LoVo (cell line): ENCODE results near the gene PPM1B.
"Not testable (repeated sequence)": the region's sequence is repeated elsewhere in the genome, so short reads cannot be mapped to it uniquely, and the experiment has no call there.

ENCODE experiments used
- DNase-seq: peaks from one replicate; pipeline ENCODE4 v3.0.0-alpha.2; 2016; ENCODE audit warnings: low spot score

PPM1B gene

GRCh38 chr2:44201648-44202165 lies 33.0 kb downstream of the PPM1B start:
- DNase-seq = no peak

DNA sequence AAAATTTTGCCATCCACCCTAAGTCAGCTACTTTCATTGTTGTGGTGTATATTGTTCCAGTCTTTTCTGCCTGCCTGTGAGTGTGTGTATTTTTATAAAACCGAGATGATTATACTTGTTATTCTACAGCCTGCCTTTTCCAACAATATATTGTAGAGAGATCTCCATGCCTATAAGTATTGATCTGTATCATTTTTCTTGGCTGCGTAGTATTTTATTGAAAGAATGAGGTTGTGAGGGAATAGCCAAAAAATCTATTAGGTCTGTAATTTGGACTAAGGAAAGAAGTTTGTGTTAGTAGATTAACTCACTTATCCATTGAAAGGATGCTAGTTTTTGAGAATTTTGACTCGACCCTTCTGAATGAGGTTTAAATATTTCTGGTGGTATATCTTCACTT lies 34.9 kb downstream of the PPM1B start:
- no peak for DNase-seq

GRCh38 chr2:44205169-44205568 lies 36.5 kb downstream of the PPM1B start:
- no peak for DNase-seq

DNA sequence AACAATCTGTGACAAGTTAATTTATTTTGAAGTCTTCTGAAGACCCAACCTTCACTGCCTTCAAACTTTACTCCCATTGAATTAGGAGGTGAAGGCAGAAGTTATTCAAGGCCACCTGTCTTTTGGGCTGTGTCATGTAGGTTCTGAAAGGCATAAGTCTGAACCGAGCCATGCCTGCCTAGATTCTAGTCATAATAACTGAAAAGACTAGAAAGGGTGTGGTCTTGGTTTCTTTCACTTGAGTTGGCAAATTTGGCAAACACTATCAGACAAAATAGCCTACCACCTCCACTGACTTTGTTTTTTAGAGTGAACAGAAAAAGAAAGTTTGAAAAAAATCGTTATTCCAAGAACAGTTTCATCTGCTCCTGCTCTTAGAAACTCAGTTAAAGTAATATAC lies 38.4 kb downstream of the PPM1B start:
- DNase-seq = no peak

- DNase-seq = not testable (repeated sequence)
Measured at GRCh38 chr2:44207648-44208047, 39.0 kb downstream of the PPM1B start.

GRCh38 chr2:44210362-44210761 lies 41.7 kb downstream of the PPM1B start:
- DNase-seq = no peak

- no peak for DNase-seq
Measured at GRCh38 chr2:44211183-44211582, 42.5 kb downstream of the PPM1B start.

- DNase-seq = no peak
Measured at GRCh38 chr2:44212302-44212701, 43.6 kb downstream of the PPM1B start.

GRCh38 chr2:44215827-44216226 lies 47.2 kb downstream of the PPM1B start:
- no peak for DNase-seq

DNA sequence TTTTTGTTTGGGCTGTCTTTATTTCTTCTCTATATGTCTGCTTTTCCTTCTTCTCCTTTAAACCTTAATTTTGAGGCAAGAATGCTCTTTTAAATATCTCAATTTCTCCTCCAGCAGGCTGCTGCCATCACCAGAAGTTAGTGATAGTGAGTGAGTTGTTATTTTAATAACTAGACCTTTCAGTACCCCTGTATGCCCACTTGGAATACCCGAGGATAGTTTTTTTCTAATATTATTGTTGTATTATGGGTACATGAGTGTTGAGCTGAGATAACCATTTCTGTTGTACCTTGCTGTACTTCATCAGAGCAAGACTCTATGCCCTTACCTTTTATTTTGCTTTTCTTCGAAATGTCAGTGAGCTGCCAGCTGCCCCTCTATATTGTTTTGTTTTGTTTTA lies 50.1 kb downstream of the PPM1B start:
- DNase-seq = no peak

GRCh38 chr2:44226753-44227152 lies 58.1 kb downstream of the PPM1B start:
- no peak for DNase-seq

- no peak for DNase-seq
Measured at GRCh38 chr2:44230378-44230777, 61.7 kb downstream of the PPM1B start.

GRCh38 chr2:44233450-44234128 lies 64.9 kb downstream of the PPM1B start:
- peak; percentile 45 for DNase-seq

DNA sequence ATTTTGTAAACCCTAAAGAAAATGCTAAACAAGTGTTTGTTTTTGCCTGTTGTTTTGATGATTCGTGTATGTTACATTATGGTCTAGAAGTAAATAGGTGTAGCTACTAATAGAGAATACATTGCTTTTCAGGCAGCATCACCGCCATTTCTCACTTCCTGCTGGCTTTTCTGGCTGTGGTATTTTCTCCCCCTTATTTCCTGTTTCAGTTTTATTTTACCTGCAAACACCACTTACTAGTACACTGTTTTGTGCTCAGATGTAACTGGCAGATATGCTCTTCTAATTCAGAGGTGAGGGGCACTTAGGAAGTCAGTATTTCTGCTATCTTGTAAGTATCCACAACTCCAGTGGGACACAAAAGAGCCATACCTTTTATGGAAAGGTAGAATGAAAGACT lies 68.5 kb downstream of the PPM1B start:
- no peak for DNase-seq

- DNase-seq = no peak
Measured at GRCh38 chr2:44242904-44243303, 74.2 kb downstream of the PPM1B start.

GRCh38 chr2:44244135-44244871 lies 75.6 kb downstream of the PPM1B start:
- peak; percentile 79 for DNase-seq

DNA sequence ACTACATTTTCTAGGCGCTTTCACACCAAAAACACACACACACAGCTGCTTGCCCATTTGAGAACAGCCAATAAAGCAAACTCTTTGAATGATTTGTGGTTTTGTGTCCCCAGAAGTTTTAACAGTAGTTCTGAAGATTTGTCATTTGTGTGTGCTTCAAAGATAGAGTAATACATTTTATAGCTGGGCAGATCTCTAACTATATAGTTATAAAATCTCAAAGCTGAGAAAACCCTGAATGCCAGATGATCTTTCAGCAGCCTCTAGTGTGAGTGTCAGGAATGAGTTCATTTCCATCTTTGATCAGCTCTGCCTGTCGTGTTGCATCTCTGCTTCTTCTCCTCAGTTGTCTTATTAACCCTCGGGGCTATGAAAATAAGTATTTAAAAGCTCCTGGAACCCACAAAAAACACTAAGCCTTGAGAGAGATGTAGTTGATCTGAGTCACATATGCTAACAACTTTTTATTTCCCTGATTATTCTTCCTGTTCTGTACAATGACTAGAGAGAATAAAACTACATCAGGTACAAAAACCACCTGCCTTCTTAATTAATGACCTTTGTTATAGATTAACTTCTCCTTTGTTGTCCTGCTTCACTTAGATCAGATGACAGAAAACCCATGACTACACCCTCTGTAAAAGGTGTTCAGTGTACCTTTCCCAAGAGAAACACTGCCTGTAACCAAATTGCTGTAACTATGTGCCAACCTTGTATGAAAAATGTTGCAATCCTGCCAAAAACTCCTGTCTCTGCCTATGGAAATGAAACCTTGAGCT lies 76.6 kb downstream of the PPM1B start:
- DNase-seq = peak; percentile 56

GRCh38 chr2:44246436-44246835 lies 77.8 kb downstream of the PPM1B start:
- no peak for DNase-seq

DNA sequence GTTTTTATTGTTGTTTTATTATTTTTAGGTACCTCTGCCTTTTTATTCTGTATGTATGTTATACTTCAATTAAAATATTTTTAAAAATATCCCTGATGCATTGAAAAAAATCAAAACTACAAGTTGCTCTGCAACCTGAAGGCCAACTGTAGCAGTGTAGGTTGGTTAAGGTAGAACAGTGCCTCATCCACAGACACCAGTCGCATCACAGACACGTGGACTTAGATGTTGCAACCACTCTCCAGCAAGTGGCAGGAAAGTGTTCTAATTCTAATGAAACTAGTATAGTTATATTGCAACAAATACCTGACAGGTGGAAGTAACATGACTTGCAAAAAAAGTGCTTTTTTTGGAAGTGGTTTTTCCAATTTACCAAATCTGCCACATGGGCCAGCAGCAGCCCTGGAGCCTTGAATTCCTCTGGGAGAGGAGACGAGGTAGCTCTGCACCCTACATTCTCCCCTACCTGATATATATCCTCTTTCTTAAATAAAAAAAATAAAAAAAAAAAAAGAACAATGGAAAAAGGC lies 78.2 kb downstream of the PPM1B start:
- no peak for DNase-seq

GRCh38 chr2:44247924-44248323 lies 79.2 kb downstream of the PPM1B start:
- no peak for DNase-seq

GRCh38 chr2:44249269-44249668 lies 80.6 kb downstream of the PPM1B start:
- not testable (repeated sequence) for DNase-seq

DNA sequence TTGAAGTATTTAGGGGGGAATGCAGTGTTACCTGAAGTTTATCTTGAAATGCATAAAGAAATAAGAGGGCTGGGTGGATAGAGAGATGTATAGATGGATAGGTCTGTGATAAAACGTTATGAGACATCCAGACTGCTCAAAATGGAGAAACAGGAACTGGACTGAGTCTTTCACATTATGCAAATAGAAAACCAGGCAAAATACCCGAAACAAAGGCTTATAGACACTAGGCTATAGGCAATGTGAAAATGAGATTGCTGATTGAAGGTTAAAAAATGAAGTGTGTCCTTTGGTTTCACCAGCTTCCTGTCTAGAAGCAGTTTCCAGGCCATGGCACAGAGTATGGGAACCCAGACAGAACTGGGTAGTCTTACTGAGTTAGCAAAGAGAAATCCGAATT lies 81.7 kb downstream of the PPM1B start:
- DNase-seq = no peak

DNA sequence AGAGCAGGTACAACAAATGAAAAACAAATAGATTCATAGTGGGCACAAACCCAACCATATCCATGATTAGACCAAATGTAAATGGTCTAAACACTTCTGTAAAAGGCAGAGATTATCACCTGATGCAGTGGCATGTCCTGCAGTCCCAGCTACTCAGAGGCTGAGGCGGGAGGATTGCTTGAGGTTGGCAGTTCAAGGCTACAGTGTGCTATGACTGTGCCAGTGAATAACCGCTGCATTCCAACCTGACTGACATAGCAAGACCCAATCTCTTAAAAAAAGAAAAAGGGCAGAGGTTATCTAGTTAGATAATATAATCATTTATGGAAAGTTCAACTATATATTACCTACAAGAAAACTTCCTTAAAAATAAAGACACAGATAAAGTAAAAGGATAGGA lies 85.3 kb downstream of the PPM1B start:
- no peak for DNase-seq
